NB4 (cell line): ENCODE results near the gene ANO7.

ENCODE experiments used
- POLR2A ChIP-seq: IDR thresholded peaks from 2 replicates; pipeline ENCODE4 v1.6.1; 2011; ENCODE audit warnings: mild to moderate bottlenecking; ENCODE audit not compliant: insufficient read length; ENCODE audit errors: extremely low read depth
- TF ChIP-seq, protein P1 (sequence below): IDR thresholded peaks from one replicate; pipeline ENCODE4 v1.5.1; 2012; ENCODE audit warnings: low read depth, low read length

DNA sequence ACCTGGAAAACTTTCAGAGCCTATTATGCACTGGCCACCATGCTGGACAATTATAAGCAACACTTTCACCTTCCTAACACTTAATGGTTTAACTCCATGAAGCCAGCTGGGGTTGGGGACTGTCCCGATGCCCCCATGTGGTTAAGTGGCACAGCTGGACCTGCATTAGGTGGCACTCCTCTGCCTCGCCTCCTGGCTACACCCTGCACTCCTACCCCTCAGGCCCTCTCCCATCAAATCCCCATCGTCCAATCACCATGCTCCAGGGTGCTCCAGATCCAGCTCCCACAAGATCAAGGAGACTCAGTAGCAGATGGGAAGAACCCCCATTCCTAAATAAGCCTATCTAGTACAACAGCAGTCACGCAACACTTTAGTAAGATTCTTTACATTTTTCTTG is 73.2 kb downstream of the ANO7 start:
- TF ChIP-seq, protein P1, sequence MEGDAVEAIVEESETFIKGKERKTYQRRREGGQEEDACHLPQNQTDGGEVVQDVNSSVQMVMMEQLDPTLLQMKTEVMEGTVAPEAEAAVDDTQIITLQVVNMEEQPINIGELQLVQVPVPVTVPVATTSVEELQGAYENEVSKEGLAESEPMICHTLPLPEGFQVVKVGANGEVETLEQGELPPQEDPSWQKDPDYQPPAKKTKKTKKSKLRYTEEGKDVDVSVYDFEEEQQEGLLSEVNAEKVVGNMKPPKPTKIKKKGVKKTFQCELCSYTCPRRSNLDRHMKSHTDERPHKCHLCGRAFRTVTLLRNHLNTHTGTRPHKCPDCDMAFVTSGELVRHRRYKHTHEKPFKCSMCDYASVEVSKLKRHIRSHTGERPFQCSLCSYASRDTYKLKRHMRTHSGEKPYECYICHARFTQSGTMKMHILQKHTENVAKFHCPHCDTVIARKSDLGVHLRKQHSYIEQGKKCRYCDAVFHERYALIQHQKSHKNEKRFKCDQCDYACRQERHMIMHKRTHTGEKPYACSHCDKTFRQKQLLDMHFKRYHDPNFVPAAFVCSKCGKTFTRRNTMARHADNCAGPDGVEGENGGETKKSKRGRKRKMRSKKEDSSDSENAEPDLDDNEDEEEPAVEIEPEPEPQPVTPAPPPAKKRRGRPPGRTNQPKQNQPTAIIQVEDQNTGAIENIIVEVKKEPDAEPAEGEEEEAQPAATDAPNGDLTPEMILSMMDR: no peak
- TF ChIP-seq POLR2A: no peak
